Measurements from ENCODE around the gene SOAT1.

GRCh38 chr1:179287946-179288345 lies 5.7 kb upstream of the SOAT1 start:
- no peak for TF ChIP-seq CEBPB (IDR thresholded peaks at IDR 0.05)
- no peak for TF ChIP-seq TAF1 (IDR thresholded peaks at IDR 0.05; ENCODE audit: low read depth)
- no peak for TF ChIP-seq YY1 (IDR thresholded peaks at IDR 0.05; ENCODE audit: low read depth)
